Measurements from ENCODE around the gene KIF12. TPM values are rescaled to one million over a fixed set of nuclear protein-coding genes. Genes with fewer than 3 reads are reported as not detected.

KIF12 gene
- total and polyA plus RNA-seq, 2 of the 13 experiments (the other 11 are each of a cell fraction or from before 2014, with no cell fraction given): 1.8 to 12.5 TPM

- ATAC-seq: peak; percentile 62
- in situ Hi-C loops (cut with HindIII; ENCODE audit: extremely low pct_ligation_motif_present, low pct_unique_long_range_greater_than_20kb) (no loop called here), intact Hi-C loops (cut with micrococcal nuclease; ENCODE audit: unreplicated experiment) (no loop called here)
- WGBS (ENCODE audit: low lambda C conversion rate): 0% methylated on average over 8 of the region's 16 CpGs
- Histone ChIP-seq H3K4me1 (ENCODE audit: insufficient read depth, low read length) (peaks cover 78% of the 10 kb centered on the region), H2AFZ (ENCODE audit: low read length) (no peak within 1 kb of the TSS), H3K36me3 (replicated peaks in 1 of 2; ENCODE audit: control insufficient read depth in 1 of 2, insufficient read depth in 2 of 2, low read length in 2 of 2) (peaks cover 14 to 30% of the 10 kb centered on the region in 2 experiments), H3K27ac (ENCODE audit: extremely low read length, insufficient read depth, low read length) (peak within 1 kb of the TSS; percentile 98), H3K79me2 (ENCODE audit: insufficient read depth, low read length) (peaks cover 58% of the 10 kb centered on the region), H3K27me3 (ENCODE audit: control insufficient read depth in 1 of 2, insufficient read depth in 2 of 2, low read length in 2 of 2) (no peaks in the 10 kb centered on the region; a peak in 1 of 5 replicates), H3K9me3 (ENCODE audit: low read length) (no peaks in the 10 kb centered on the region), H3K4me2 (ENCODE audit: low read depth, low read length) (peak within 1 kb of the TSS; percentile 97), H3K4me3 (replicated peaks in 1 of 3; ENCODE audit: insufficient read depth in 1 of 3, low read depth in 2 of 3, low read length in 3 of 3) (peak within 1 kb of the TSS; percentile 72 to 91 (median 76)), H3K9ac (ENCODE audit: insufficient read depth, low read depth, low read length) (peak within 1 kb of the TSS; percentile 87), H4K20me1 (ENCODE audit: insufficient read depth, low read length) (peaks cover 33% of the 10 kb centered on the region)
- CTCF ChIA-PET (ENCODE audit: low intra/inter-chr PET ratio, low total read pairs): no interaction called here
- peak; percentile 96 for DNase-seq (ENCODE audit: low spot score)
- FAIRE-seq: peak; percentile 95
- no TSS peak for BruUV-seq (replicated peaks)
- POLR2A ChIA-PET: interaction anchor here (0.6 to 7.4 kb wide), 14 partner anchors 8 to 251 kb away, joined by 3 to 75 read pairs (median 6); partner anchors contain the start of gene KIF12
- TF ChIP-seq KDM3A (CRISPR knock-in tag; IDR thresholded peaks at IDR 0.05; ENCODE audit: low read depth): peak; percentile 96
- peak; percentile 94 for TF ChIP-seq NR2C2 (CRISPR knock-in tag; IDR thresholded peaks at IDR 0.05; ENCODE audit: borderline replicate concordance)
- peak; percentile 65; the same call in 1 of the 2 replicates for TF ChIP-seq ZFP1 (CRISPR knock-in tag; IDR thresholded peaks at IDR 0.05)
- TF ChIP-seq, protein P1, sequence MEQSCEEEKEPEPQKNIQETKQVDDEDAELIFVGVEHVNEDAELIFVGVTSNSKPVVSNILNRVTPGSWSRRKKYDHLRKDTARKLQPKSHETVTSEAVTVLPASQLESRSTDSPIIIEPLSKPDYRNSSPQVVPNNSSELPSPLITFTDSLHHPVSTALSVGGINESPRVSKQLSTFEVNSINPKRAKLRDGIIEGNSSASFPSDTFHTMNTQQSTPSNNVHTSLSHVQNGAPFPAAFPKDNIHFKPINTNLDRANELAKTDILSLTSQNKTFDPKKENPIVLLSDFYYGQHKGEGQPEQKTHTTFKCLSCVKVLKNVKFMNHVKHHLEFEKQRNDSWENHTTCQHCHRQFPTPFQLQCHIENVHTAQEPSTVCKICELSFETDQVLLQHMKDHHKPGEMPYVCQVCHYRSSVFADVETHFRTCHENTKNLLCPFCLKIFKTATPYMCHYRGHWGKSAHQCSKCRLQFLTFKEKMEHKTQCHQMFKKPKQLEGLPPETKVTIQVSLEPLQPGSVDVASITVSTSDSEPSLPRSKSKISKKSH (CRISPR knock-in tag; IDR thresholded peaks at IDR 0.05; ENCODE audit: borderline replicate concordance): peak; percentile 95
- TF ChIP-seq NFKB2 (CRISPR knock-in tag; IDR thresholded peaks at IDR 0.05; ENCODE audit: borderline replicate concordance): peak; percentile 79; the same call in 1 of the 2 replicates
- peak; percentile 48; the same call in 1 of the 2 replicates for TF ChIP-seq RAD21 (CRISPR knock-in tag; IDR thresholded peaks at IDR 0.05)
- no peak for TF ChIP-seq ATF3 (CRISPR knock-in tag; IDR thresholded peaks at IDR 0.05)
- TF ChIP-seq, protein P2, sequence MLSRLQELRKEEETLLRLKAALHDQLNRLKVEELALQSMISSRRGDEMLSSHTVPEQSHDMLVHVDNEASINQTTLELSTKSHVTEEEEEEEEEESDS (CRISPR knock-in tag; IDR thresholded peaks at IDR 0.05; ENCODE audit: borderline replicate concordance): 0 out of 2 replicates have a peak, but pooled peaks have one; percentile 44
- no peak for TF ChIP-seq ARNT (IDR thresholded peaks at IDR 0.05)
- peak; percentile 82; the same call in 1 of the 2 replicates for TF ChIP-seq ZNF101 (CRISPR knock-in tag; IDR thresholded peaks at IDR 0.05; ENCODE audit: borderline replicate concordance, low read depth)
- TF ChIP-seq XBP1 (CRISPR knock-in tag; IDR thresholded peaks at IDR 0.05): no peak; the same call in 1 of the 2 replicates
- no peak for TF ChIP-seq SP1 (IDR thresholded peaks at IDR 0.05)
- no peak; the same call in 1 of the 2 replicates for TF ChIP-seq SP1 (CRISPR knock-in tag; IDR thresholded peaks at IDR 0.05)
- TF ChIP-seq ZNF891 (CRISPR knock-in tag; IDR thresholded peaks at IDR 0.05): peak; percentile 94
- no peak for TF ChIP-seq ZNF562 (CRISPR knock-in tag; IDR thresholded peaks at IDR 0.05; ENCODE audit: borderline replicate concordance)
- TF ChIP-seq ZFYVE20 (CRISPR knock-in tag; IDR thresholded peaks at IDR 0.05; ENCODE audit: borderline replicate concordance, low read depth): no peak
- peak; percentile 86 for TF ChIP-seq KAT8 (CRISPR knock-in tag; IDR thresholded peaks at IDR 0.05)
- TF ChIP-seq, protein P3, sequence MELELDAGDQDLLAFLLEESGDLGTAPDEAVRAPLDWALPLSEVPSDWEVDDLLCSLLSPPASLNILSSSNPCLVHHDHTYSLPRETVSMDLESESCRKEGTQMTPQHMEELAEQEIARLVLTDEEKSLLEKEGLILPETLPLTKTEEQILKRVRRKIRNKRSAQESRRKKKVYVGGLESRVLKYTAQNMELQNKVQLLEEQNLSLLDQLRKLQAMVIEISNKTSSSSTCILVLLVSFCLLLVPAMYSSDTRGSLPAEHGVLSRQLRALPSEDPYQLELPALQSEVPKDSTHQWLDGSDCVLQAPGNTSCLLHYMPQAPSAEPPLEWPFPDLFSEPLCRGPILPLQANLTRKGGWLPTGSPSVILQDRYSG (CRISPR knock-in tag; IDR thresholded peaks at IDR 0.05): no peak
- TF ChIP-seq ZFP36 (IDR thresholded peaks at IDR 0.05; ENCODE audit: borderline replicate concordance, low read depth, low read length, partially characterized antibody): no peak
- TF ChIP-seq ZNF746 (CRISPR knock-in tag; IDR thresholded peaks at IDR 0.05): peak; percentile 90; the same call in 1 of the 2 replicates
- TF ChIP-seq ZNF749 (CRISPR knock-in tag; IDR thresholded peaks at IDR 0.05; ENCODE audit: borderline replicate concordance): peak; percentile 50; the same call in 1 of the 2 replicates
- TF ChIP-seq THAP11 (CRISPR knock-in tag; IDR thresholded peaks at IDR 0.05): peak; percentile 83
- TF ChIP-seq MBD4 (IDR thresholded peaks at IDR 0.05; ENCODE audit: borderline replicate concordance, low read length): no peak
Measured at GRCh38 chr9:114078021-114078780, 20.9 kb downstream of the KIF12 start, which contains the start of gene AMBP. AMBP (minus strand) TSS chr9:114078300; CDS start chr9:114078209, 91 bp downstream.
